Loucy (cell line): ENCODE measurements around the gene HCRTR2.

ENCODE experiments used
- H2AFZ ChIP-seq: fragments of 200-600 bp; sonication (generic); 2 replicates; pipeline ENCODE4 v1.6.0; 2016; ENCODE audit warnings: antibody characterized with exemption, mild to moderate bottlenecking, low read length, moderate library complexity
- H3F3A ChIP-seq: fragments of 200-600 bp; 2 replicates; pipeline ENCODE4 v1.6.0; 2016; ENCODE audit warnings: antibody characterized with exemption, low read depth, mild to moderate bottlenecking
- H3K27me3 ChIP-seq: fragments of 200-600 bp; sonication (generic); 2 replicates; pipeline ENCODE4 v1.6.1; 2014; ENCODE audit warnings: low read length, mild to moderate bottlenecking; ENCODE audit not compliant: insufficient read depth, poor library complexity, severe bottlenecking
- H3K36me3 ChIP-seq: fragments of 200-600 bp; sonication (generic); 2 replicates; pipeline ENCODE4 v1.6.1; 2016; ENCODE audit warnings: low read length; ENCODE audit not compliant: insufficient read depth
- H3K4me1 ChIP-seq: fragments of 200-600 bp; sonication (generic); 2 replicates; pipeline ENCODE4 v1.5.1; 2014; ENCODE audit warnings: low read length, mild to moderate bottlenecking; ENCODE audit not compliant: insufficient read depth, poor library complexity, severe bottlenecking
- H3K4me2 ChIP-seq: fragments of 200-600 bp; sonication (generic); 2 replicates; pipeline ENCODE4 v1.6.0; 2014; ENCODE audit warnings: antibody characterized with exemption, low read length, low read depth, mild to moderate bottlenecking; ENCODE audit not compliant: poor library complexity, severe bottlenecking
- H3K4me3 ChIP-seq: fragments of 200-600 bp; sonication (generic); 2 replicates; pipeline ENCODE4 v1.5.1; 2014; ENCODE audit warnings: low read length, mild to moderate bottlenecking, mixed read lengths; ENCODE audit not compliant: poor library complexity, severe bottlenecking
- H3K79me2 ChIP-seq: fragments of 200-600 bp; sonication (generic); 2 replicates; pipeline ENCODE4 v1.6.1; 2014; ENCODE audit warnings: low read length; ENCODE audit not compliant: insufficient read depth
- H3K9ac ChIP-seq: fragments of 200-600 bp; sonication (generic); 2 replicates; pipeline ENCODE4 v1.6.0; 2014; ENCODE audit warnings: mild to moderate bottlenecking, low read depth, low read length, moderate library complexity; ENCODE audit not compliant: poor library complexity, severe bottlenecking
- H3K9me2 ChIP-seq: fragments of 200-600 bp; sonication (generic); replicated peaks from 2 replicates; pipeline ENCODE4 v1.6.1; 2016; ENCODE audit warnings: low read depth, low read length, mixed read lengths
- H3K9me3 ChIP-seq: fragments of 200-600 bp; sonication (generic); 2 replicates; pipeline ENCODE4 v1.6.1; 2014; ENCODE audit warnings: mild to moderate bottlenecking, antibody characterized with exemption, low read length, low read depth; ENCODE audit not compliant: insufficient read depth
- H4K20me1 ChIP-seq: fragments of 200-600 bp; sonication (generic); 2 replicates; pipeline ENCODE4 v1.6.0; 2014; ENCODE audit warnings: antibody characterized with exemption, low read length, mild to moderate bottlenecking; ENCODE audit not compliant: insufficient read depth, poor library complexity, severe bottlenecking
- EZH2phosphoT487 ChIP-seq: fragments of 200-600 bp; IDR thresholded peaks from 2 replicates; pipeline ENCODE4 v1.6.1; 2018; ENCODE audit warnings: antibody characterized with exemption, mild to moderate bottlenecking, moderate library complexity, borderline replicate concordance
- TF ChIP-seq, protein P1 (sequence below): fragments of 200-600 bp; sonication (generic); conservative IDR thresholded peaks from 2 replicates; pipeline ENCODE4 v1.5.1; 2014; ENCODE audit warnings: mild to moderate bottlenecking, antibody characterized with exemption, low read length

The HCRTR2 gene

GRCh38 chr6:55281215-55281614 is 106.9 kb downstream of the HCRTR2 start:
- H2AFZ ChIP-seq: no peak overlapping the region
- TF ChIP-seq, protein P1, sequence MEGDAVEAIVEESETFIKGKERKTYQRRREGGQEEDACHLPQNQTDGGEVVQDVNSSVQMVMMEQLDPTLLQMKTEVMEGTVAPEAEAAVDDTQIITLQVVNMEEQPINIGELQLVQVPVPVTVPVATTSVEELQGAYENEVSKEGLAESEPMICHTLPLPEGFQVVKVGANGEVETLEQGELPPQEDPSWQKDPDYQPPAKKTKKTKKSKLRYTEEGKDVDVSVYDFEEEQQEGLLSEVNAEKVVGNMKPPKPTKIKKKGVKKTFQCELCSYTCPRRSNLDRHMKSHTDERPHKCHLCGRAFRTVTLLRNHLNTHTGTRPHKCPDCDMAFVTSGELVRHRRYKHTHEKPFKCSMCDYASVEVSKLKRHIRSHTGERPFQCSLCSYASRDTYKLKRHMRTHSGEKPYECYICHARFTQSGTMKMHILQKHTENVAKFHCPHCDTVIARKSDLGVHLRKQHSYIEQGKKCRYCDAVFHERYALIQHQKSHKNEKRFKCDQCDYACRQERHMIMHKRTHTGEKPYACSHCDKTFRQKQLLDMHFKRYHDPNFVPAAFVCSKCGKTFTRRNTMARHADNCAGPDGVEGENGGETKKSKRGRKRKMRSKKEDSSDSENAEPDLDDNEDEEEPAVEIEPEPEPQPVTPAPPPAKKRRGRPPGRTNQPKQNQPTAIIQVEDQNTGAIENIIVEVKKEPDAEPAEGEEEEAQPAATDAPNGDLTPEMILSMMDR: no peak
- TF ChIP-seq EZH2phosphoT487: no peak
- H4K20me1 ChIP-seq: no peaks in the 10 kb centered on the region
- peaks cover 4% of the 10 kb centered on the region for H3K4me1 ChIP-seq
- no peaks in the 10 kb centered on the region for H3K27me3 ChIP-seq
- H3K9me2 ChIP-seq: no peaks in the 10 kb centered on the region
- H3K36me3 ChIP-seq: no peaks in the 10 kb centered on the region
- no peak overlapping the region for H3K4me2 ChIP-seq
- no peaks in the 10 kb centered on the region for H3K9me3 ChIP-seq
- H3K9ac ChIP-seq: no peak overlapping the region
- H3K4me3 ChIP-seq: no peak overlapping the region
- no peaks in the 10 kb centered on the region for H3K79me2 ChIP-seq
- no peaks in the 10 kb centered on the region for H3F3A ChIP-seq

DNA sequence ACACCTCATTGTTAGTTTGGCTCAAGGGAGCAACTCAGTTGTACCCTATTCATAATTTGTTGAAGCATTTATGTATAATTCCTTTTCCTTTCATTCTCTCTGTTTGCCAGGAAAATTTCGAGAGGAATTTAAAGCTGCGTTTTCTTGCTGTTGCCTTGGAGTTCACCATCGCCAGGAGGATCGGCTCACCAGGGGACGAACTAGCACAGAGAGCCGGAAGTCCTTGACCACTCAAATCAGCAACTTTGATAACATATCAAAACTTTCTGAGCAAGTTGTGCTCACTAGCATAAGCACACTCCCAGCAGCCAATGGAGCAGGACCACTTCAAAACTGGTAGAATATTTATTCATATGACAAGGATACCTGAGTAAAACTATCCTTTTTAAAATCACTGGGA is 107.8 kb downstream of the HCRTR2 start:
- H3K27me3 ChIP-seq: no peaks in the 10 kb centered on the region
- no peaks in the 10 kb centered on the region for H3K36me3 ChIP-seq
- TF ChIP-seq, protein P1: no peak
- TF ChIP-seq EZH2phosphoT487: no peak
- H3K4me1 ChIP-seq: peaks cover 2% of the 10 kb centered on the region
- no peaks in the 10 kb centered on the region for H3K79me2 ChIP-seq
- no peaks in the 10 kb centered on the region for H3F3A ChIP-seq
- H3K4me2 ChIP-seq: no peak overlapping the region
- H3K4me3 ChIP-seq: no peak overlapping the region
- no peaks in the 10 kb centered on the region for H3K9me3 ChIP-seq
- H3K9me2 ChIP-seq: no peaks in the 10 kb centered on the region
- no peak overlapping the region for H2AFZ ChIP-seq
- no peak overlapping the region for H3K9ac ChIP-seq
- H4K20me1 ChIP-seq: no peaks in the 10 kb centered on the region

DNA sequence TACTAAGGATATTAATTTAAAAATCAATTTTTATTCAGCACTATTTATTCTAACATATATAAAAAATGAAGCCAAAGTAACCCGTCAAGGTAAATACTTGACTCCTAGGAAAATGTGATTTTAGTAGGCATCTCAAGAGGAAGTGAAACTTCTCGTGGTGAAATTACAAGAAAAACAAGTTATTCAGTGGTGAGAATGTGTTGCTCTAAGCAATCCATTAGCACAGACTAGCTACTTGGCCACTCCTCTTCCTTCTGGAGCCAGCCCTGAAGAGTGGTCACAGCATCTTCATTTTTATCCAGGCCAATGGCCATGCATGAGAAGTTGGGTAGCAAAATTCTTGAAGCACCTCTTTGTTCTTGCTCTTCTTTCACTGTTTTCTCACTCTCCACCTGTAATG is 112.5 kb downstream of the HCRTR2 start:
- no peaks in the 10 kb centered on the region for H3K36me3 ChIP-seq
- H3K4me3 ChIP-seq: no peak overlapping the region
- H3K27me3 ChIP-seq: no peaks in the 10 kb centered on the region
- no peak overlapping the region for H3K4me2 ChIP-seq
- H2AFZ ChIP-seq: no peak overlapping the region
- H3K79me2 ChIP-seq: no peaks in the 10 kb centered on the region
- no peaks in the 10 kb centered on the region for H3K4me1 ChIP-seq
- H3K9me3 ChIP-seq: no peaks in the 10 kb centered on the region
- no peak for TF ChIP-seq EZH2phosphoT487
- TF ChIP-seq, protein P1: no peak
- H3K9ac ChIP-seq: no peak overlapping the region
- H3F3A ChIP-seq: no peaks in the 10 kb centered on the region
- H4K20me1 ChIP-seq: no peaks in the 10 kb centered on the region
- no peaks in the 10 kb centered on the region for H3K9me2 ChIP-seq
